SH-SY5Y (cell line): ENCODE data around the gene MOK.

Experiments used
- GATA2 ChIP-seq: IDR thresholded peaks from 2 replicates; pipeline ENCODE4 v1.6.1; 2011; ENCODE audit warnings: mild to moderate bottlenecking, low read depth, low read length
- GATA3 ChIP-seq: IDR thresholded peaks from 2 replicates; pipeline ENCODE4 v1.6.1; 2011; ENCODE audit warnings: low read depth, mild to moderate bottlenecking, low read length, moderate library complexity

DNA sequence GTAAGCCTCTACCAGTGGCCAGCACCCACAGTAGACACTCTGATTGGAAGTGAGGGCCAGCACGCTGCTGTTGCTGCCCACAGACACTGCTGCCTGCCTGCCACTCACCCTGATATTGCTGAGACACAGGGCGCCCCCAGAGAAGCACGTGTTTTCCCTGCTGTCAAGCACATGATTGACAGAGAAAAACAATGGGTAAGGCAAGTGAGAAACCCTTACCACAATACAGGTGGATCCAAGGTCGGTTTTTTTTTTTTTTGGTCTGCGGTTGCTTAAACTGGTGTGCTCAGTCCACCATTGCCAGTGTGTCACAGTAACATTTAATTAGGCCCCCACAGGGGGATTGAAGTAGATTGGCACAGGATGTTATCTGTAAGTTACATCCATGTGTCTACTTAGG is 99.4 kb downstream of the MOK start:
- TF ChIP-seq GATA3: no peak
- no peak for TF ChIP-seq GATA2
